Cardiac muscle cell (in vitro differentiated cells and primary cell): Measurements from ENCODE around the gene MTRR. TPM values are rescaled to one million over a fixed set of nuclear protein-coding genes. Genes with fewer than 3 reads are reported as not detected.
A peak's percentile ranks its signal among the peaks of the same experiment; 100 is the strongest.

Source experiments
- DNase-seq, 2 donors: peaks; one replicate each; pipeline versions ENCODE4 v3.0.0 to v3.0.0-alpha.2; 2010 to 2017; ENCODE audit warnings: low read depth in 1 of 2, low spot score in 1 of 2
- H3K27ac ChIP-seq: fragments of 200-600 bp; sonication (generic); 2 replicates; pipeline ENCODE4 v1.5.1; 2016
- H3K27me3 ChIP-seq: fragments of 200-600 bp; sonication (generic); 2 replicates; pipeline ENCODE4 v1.6.0; 2016; ENCODE audit warnings: control low read depth
- H3K36me3 ChIP-seq: fragments of 200-600 bp; sonication (generic); 2 replicates; pipeline ENCODE4 v1.5.1; 2016; ENCODE audit warnings: control low read depth
- H3K4me1 ChIP-seq: fragments of 200-600 bp; sonication (generic); 2 replicates; pipeline ENCODE4 v1.8.1; 2017; ENCODE audit warnings: low read depth, mild to moderate bottlenecking, mixed run types
- H3K4me3 ChIP-seq: fragments of 200-600 bp; sonication (generic); 2 replicates; pipeline ENCODE4 v1.5.1; 2016; ENCODE audit warnings: mild to moderate bottlenecking
- H3K9me3 ChIP-seq: fragments of 200-600 bp; sonication (generic); 2 replicates; pipeline ENCODE4 v1.5.1; 2017; ENCODE audit warnings: low read depth, mild to moderate bottlenecking, control low read depth
- CTCF ChIP-seq: IDR thresholded peaks from 2 replicates; pipeline ENCODE4 v1.5.1; 2012; ENCODE audit warnings: low read depth, mild to moderate bottlenecking, low read length
- polyA plus RNA-seq: library from polyadenylated mRNA; unstranded; fragments of >200 nt; fragmentation: Nextera tagmentation; extraction: Ambion mirVana; gene quantifications from 2 replicates; pipeline ENCODE4 v1.2.1, GENCODE V29; 2016
- total RNA-seq: library from RNA; depleted of rRNA; stranded (reverse); fragments of >200 nt; gene quantifications from 2 replicates; pipeline ENCODE4 v1.2.3, GENCODE V29; 2016

MTRR gene
- total and polyA plus RNA-seq, 2 experiments from 2014 or later, result 31.7 to 34.3 TPM

- no peaks in the 10 kb centered on the region for H3K9me3 ChIP-seq
- no peak overlapping the region for H3K27ac ChIP-seq
- DNase-seq, result no peak
- no peaks in the 10 kb centered on the region for H3K4me1 ChIP-seq
- TF ChIP-seq CTCF, result no peak
- H3K36me3 ChIP-seq, result no peaks in the 10 kb centered on the region
- H3K4me3 ChIP-seq, result peak overlapping the region; percentile 72
- no peaks in the 10 kb centered on the region for H3K27me3 ChIP-seq
These were observed 17.7 kb upstream of the MTRR start for GRCh38 chr5:7851240-7851592.

DNA sequence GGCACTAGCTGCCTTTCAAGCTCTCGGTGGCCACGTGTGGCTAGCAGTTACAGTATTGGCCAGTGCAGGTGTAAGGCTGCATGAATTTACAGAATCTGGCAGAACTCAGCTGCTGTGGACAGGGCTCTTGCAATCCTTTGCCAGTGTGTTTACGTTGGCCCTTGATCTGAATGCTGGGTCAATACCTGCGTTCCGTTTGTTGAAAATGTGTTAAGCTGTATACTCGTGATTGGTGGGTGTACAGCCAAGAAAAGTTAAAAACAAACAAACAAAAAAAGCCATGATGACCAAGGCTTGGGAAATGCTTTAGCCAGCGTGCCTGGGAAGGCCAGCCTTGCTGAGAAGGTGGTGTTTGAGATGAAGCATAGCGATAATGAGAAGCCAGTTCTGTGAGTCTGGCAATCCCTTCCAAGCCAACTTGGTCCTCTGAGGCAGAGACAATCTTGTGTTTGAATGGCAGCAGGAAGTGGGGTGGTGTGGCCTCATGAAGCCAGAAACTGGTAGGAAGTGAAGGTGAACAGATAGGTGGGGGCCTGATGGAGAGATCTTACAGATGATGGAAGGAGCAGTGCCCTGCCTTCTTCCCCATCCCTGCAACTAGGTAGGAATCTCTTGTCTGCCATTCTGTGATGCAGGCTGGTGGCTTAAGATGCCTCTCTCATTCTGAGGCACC is 17.2 kb upstream of the MTRR start:
- H3K4me3 ChIP-seq, result no peak overlapping the region
- H3K27me3 ChIP-seq, result no peaks in the 10 kb centered on the region
- no peaks in the 10 kb centered on the region for H3K9me3 ChIP-seq
- no peak overlapping the region for H3K27ac ChIP-seq
- no peaks in the 10 kb centered on the region for H3K36me3 ChIP-seq
- TF ChIP-seq CTCF, result no peak
- no peaks in the 10 kb centered on the region for H3K4me1 ChIP-seq
- DNase-seq, result no peak

DNA sequence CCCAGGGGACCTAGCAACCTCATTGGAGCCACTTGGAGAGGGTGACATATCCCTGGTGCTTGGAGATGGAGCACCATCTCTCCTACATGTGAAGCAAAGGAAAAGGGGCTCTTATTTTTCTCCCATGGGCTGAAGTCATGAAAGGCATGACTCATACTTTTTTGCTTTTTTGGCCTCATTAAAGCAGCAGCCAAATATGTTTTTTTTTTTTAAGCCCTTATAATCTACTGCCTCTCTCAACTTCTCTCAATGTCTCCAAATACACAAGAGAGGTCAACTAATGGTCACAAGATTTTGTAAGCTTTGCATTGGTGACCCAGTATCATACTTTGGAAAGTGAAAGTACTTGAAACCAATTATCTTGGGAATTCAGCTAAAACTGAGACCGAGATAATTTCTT is 16.4 kb upstream of the MTRR start:
- Histone ChIP-seq H3K27me3 (no peaks in the 10 kb centered on the region), H3K4me3 (no peak overlapping the region), H3K9me3 (no peaks in the 10 kb centered on the region), H3K4me1 (no peaks in the 10 kb centered on the region), H3K36me3 (no peaks in the 10 kb centered on the region), H3K27ac (no peak overlapping the region)
- peak in 1 of 2 donors; percentile 68 for DNase-seq
- TF ChIP-seq CTCF, result no peak

- no peak for TF ChIP-seq CTCF
- DNase-seq, result no peak
- Histone ChIP-seq H3K27ac (no peak overlapping the region), H3K4me3 (no peak overlapping the region), H3K4me1 (no peaks in the 10 kb centered on the region), H3K27me3 (no peaks in the 10 kb centered on the region), H3K9me3 (no peaks in the 10 kb centered on the region), H3K36me3 (no peaks in the 10 kb centered on the region)
These were observed 16.0 kb upstream of the MTRR start for GRCh38 chr5:7852988-7853387.

- Histone ChIP-seq H3K4me3 (no peak overlapping the region), H3K27ac (no peak overlapping the region), H3K4me1 (no peaks in the 10 kb centered on the region), H3K9me3 (no peaks in the 10 kb centered on the region), H3K27me3 (no peaks in the 10 kb centered on the region), H3K36me3 (peaks cover 11% of the 10 kb centered on the region)
- DNase-seq, result no peak
- no peak for TF ChIP-seq CTCF
These were observed 13.3 kb upstream of the MTRR start for GRCh38 chr5:7855611-7856010.
